Measurements from ENCODE around the gene TBC1D9. TPM values are rescaled to one million over a fixed set of nuclear protein-coding genes. Genes with fewer than 3 reads are reported as not detected.

Gene TBC1D9
- total RNA-seq, 6 experiments from 2014 or later = 6.6 to 17.9 (median 9.4) TPM

DNA sequence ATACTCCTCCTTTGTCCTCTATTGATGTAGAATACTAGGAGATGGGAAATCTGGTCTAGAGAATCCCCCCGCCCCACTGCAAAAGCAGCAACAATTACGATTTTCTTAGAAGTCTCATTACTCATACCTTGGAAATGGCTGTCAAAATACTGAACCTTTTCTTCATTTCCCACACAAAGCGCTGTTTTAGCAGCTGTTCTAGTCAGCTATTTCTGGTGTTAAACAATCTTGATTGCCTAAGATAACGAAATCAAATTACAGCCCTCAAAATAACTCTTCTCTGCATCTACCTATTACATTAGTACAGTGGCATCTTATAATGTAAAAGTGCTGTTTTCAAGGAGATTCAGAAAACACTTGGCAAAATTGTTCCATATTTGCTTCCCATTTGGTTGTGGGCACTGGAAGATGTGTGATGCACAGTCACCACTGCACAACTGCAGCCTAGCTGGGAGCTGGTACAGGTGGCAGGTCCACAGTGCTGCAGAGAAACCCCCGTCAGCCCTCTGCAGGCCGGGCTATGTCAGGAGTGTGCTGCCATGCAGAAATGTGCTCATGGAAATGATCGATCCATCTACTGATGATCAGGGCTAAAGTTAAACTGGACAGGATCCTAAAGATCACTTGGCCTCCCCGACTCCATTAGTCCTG is 50.4 kb downstream of the TBC1D9 start:
- H3K36me3 ChIP-seq = no peaks in the 10 kb centered on the region
- DNase-seq = no peak
- TF ChIP-seq, protein P1, sequence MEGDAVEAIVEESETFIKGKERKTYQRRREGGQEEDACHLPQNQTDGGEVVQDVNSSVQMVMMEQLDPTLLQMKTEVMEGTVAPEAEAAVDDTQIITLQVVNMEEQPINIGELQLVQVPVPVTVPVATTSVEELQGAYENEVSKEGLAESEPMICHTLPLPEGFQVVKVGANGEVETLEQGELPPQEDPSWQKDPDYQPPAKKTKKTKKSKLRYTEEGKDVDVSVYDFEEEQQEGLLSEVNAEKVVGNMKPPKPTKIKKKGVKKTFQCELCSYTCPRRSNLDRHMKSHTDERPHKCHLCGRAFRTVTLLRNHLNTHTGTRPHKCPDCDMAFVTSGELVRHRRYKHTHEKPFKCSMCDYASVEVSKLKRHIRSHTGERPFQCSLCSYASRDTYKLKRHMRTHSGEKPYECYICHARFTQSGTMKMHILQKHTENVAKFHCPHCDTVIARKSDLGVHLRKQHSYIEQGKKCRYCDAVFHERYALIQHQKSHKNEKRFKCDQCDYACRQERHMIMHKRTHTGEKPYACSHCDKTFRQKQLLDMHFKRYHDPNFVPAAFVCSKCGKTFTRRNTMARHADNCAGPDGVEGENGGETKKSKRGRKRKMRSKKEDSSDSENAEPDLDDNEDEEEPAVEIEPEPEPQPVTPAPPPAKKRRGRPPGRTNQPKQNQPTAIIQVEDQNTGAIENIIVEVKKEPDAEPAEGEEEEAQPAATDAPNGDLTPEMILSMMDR (IDR thresholded peaks at IDR 0.05) = no peak
- no peak for TF ChIP-seq POLR2A (IDR thresholded peaks at IDR 0.05)
- no peak overlapping the region for H3K27ac ChIP-seq
- no peaks in the 10 kb centered on the region for H3K9me3 ChIP-seq
- intact Hi-C loops (cut with DNase I) = no loop called here
- H3K4me1 ChIP-seq = peaks cover 0 to 14% (median 3%) of the 10 kb centered on the region in 4 donors
- 74% methylated on average over 8 of the region's 8 CpGs for WGBS (ENCODE audit: insufficient coverage, low coverage, low lambda C conversion rate, missing lambda C conversion rate)
- ATAC-seq = peak in 1 of 4 donors; percentile 12
- H3K27me3 ChIP-seq = no peaks in the 10 kb centered on the region
- no peak overlapping the region for H3K4me3 ChIP-seq

- Histone ChIP-seq H3K36me3 (no peaks in the 10 kb centered on the region), H3K9me3 (no peaks in the 10 kb centered on the region), H3K4me3 (no peak overlapping the region), H3K27ac (no peak overlapping the region), H3K27me3 (no peaks in the 10 kb centered on the region), H3K4me1 (peaks cover 0 to 17% (median 3%) of the 10 kb centered on the region in 4 donors)
- intact Hi-C loops (cut with DNase I) = no loop called here
- ATAC-seq (no peak), DNase-seq (no peak)
- TF ChIP-seq, protein P1 (IDR thresholded peaks at IDR 0.05) = no peak
- no peak for TF ChIP-seq POLR2A (IDR thresholded peaks at IDR 0.05)
- WGBS (ENCODE audit: insufficient coverage, low coverage, low lambda C conversion rate, missing lambda C conversion rate) = 88% methylated on average over 2 of the region's 2 CpGs
These were observed 51.2 kb downstream of the TBC1D9 start for GRCh38 chr4:140704964-140705363.

- intact Hi-C loops (cut with DNase I) = no loop called here
- no peaks in the 10 kb centered on the region for H3K27me3 ChIP-seq
- H3K4me1 ChIP-seq = peaks cover 0 to 17% (median 3%) of the 10 kb centered on the region in 4 donors
- no peaks in the 10 kb centered on the region for H3K36me3 ChIP-seq
- no peak for DNase-seq
- 95% methylated on average over 2 of the region's 4 CpGs for WGBS (ENCODE audit: insufficient coverage, low coverage, low lambda C conversion rate, missing lambda C conversion rate)
- peak; percentile 18 to 41 (median 26) for ATAC-seq
- H3K27ac ChIP-seq = no peak overlapping the region
- H3K9me3 ChIP-seq = no peaks in the 10 kb centered on the region
- TF ChIP-seq POLR2A (IDR thresholded peaks at IDR 0.05) = no peak
- TF ChIP-seq, protein P1 (IDR thresholded peaks at IDR 0.05) = no peak
- no peak overlapping the region for H3K4me3 ChIP-seq
These were observed 51.7 kb downstream of the TBC1D9 start for GRCh38 chr4:140704392-140704960.

GRCh38 chr4:140703463-140703862 is 52.7 kb downstream of the TBC1D9 start:
- peak; percentile 74 to 82 (median 80) for ATAC-seq
- H3K27ac ChIP-seq = no peak overlapping the region
- no peak overlapping the region for H3K4me3 ChIP-seq
- intact Hi-C loops (cut with DNase I) = no loop called here
- H3K9me3 ChIP-seq = no peaks in the 10 kb centered on the region
- 35% methylated on average over 2 of the region's 2 CpGs for WGBS (ENCODE audit: insufficient coverage, low coverage, low lambda C conversion rate, missing lambda C conversion rate)
- peaks cover 0 to 17% (median 3%) of the 10 kb centered on the region in 4 donors for H3K4me1 ChIP-seq
- TF ChIP-seq POLR2A (IDR thresholded peaks at IDR 0.05) = no peak
- TF ChIP-seq, protein P1 (IDR thresholded peaks at IDR 0.05) = no peak
- H3K27me3 ChIP-seq = no peaks in the 10 kb centered on the region
- DNase-seq = no peak
- no peaks in the 10 kb centered on the region for H3K36me3 ChIP-seq

Data from right lobe of liver (tissue), 6 donors.